GM12891 (cell line): ENCODE measurements around the gene GPX3.

Source experiments
- PAX5 ChIP-seq: IDR thresholded peaks from 2 replicates; pipeline ENCODE4 v1.6.1; 2011; ENCODE audit warnings: low read length, moderate library complexity, mild to moderate bottlenecking; ENCODE audit not compliant: insufficient read depth, severe bottlenecking
- POLR2A ChIP-seq: IDR thresholded peaks from 2 replicates; pipeline ENCODE4 v1.6.1; 2011; ENCODE audit warnings: low read depth, low read length, control low read depth
- POLR2AphosphoS5 ChIP-seq: IDR thresholded peaks from 2 replicates; pipeline ENCODE4 v1.6.1; 2011; ENCODE audit warnings: low read depth, low read length, control low read depth
- SPI1 ChIP-seq: IDR thresholded peaks from 2 replicates; pipeline ENCODE4 v1.6.1; 2011; ENCODE audit warnings: low read depth, low read length, control low read depth
- TAF1 ChIP-seq: IDR thresholded peaks from 2 replicates; pipeline ENCODE4 v1.6.1; 2011; ENCODE audit warnings: low read depth, low read length, control low read depth

DNA sequence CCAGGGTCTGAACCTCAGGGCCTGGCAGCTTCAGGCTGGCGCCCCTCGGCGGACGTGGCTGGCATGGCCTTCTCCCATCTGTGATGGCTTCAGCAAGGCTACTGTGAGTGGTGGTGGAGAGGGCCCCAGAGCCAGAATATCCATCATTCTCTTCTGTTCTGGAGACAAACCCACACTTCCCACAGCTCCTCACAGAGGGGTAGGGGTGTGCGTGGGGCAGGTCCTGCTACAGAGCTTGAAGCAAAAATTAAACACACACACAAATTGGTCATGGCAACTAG is 9.6 kb downstream of the GPX3 start:
- TF ChIP-seq POLR2A: no peak
- no peak for TF ChIP-seq TAF1
- no peak for TF ChIP-seq POLR2AphosphoS5
- no peak for TF ChIP-seq SPI1
- TF ChIP-seq PAX5: no peak
